T-cell (primary cell): ENCODE measurements around the gene CPEB1. TPM values are rescaled to one million over a fixed set of nuclear protein-coding genes. Genes with fewer than 3 reads are reported as not detected.

Experiments
- ATAC-seq, 4 experiments: fragments of 200-7000 bp in 3 of 4; fragments of 150-1000 bp in 1 of 4; cut with Tn5 transposase; replicated peaks in 1 of 4; 1 replicate in 3 of 4; 2 replicates in 1 of 4; pipeline ENCODE4 v1.10.0; 2021; ENCODE audit warnings: moderate library complexity in 3 of 4, mild to moderate bottlenecking in 2 of 4, moderate number of reproducible peaks in 1 of 4
- CTCF ChIA-PET, 2 donors: fragments of 300-600 bp; sonication (Branson Sonifier 250); formaldehyde crosslinking; loops; one replicate each; lab custom pipeline; 2022; ENCODE audit warnings: antibody characterized with exemption in 2 of 2; lab: Charles Lee
- POLR2A ChIA-PET, 2 donors: fragments of 300-600 bp; sonication (Branson Sonifier 250); formaldehyde crosslinking; loops; one replicate each; lab custom pipeline; 2022; ENCODE audit warnings: antibody characterized with exemption in 2 of 2; lab: Charles Lee
- DNase-seq, 35 experiments: peaks; one replicate each; pipeline versions ENCODE4 v3.0.0 to v3.0.0-alpha.2; 2013 to 2023
- H3K27ac ChIP-seq: one replicate; pipeline ENCODE4 v1.5.1; 2013; ENCODE audit warnings: low read length
- H3K27me3 ChIP-seq, 2 experiments: replicated peaks in 1 of 2; 1 replicate in 1 of 2; 2 replicates in 1 of 2; pipeline versions ENCODE4 v1.6.1 to v1.7.0; 2013; ENCODE audit warnings: low read length in 1 of 2, mixed read lengths in 1 of 2; ENCODE audit not compliant: control insufficient read depth in 2 of 2, insufficient read depth in 2 of 2; ENCODE audit errors: extremely low read depth in 1 of 2
- H3K36me3 ChIP-seq, 2 donors: 1 replicate in 1 of 2; 2 replicates in 1 of 2; pipeline versions ENCODE4 v1.6.1 to v1.7.0; 2013; ENCODE audit warnings: low read length in 1 of 2; ENCODE audit not compliant: control insufficient read depth in 2 of 2, insufficient read depth in 1 of 2; ENCODE audit errors: extremely low read depth in 1 of 2
- H3K4me1 ChIP-seq, 2 experiments: 1 replicate in 1 of 2; 2 replicates in 1 of 2; pipeline versions ENCODE4 v1.6.1 to v1.7.0; 2013; ENCODE audit warnings: low read length in 2 of 2, mixed read lengths in 1 of 2; ENCODE audit not compliant: insufficient read depth in 2 of 2, control insufficient read depth in 1 of 2; ENCODE audit errors: extremely low read depth in 1 of 2
- H3K4me3 ChIP-seq, 2 donors: 1 replicate in 1 of 2; 2 replicates in 1 of 2; pipeline versions ENCODE4 v1.5.1 to v1.7.0; 2013; ENCODE audit warnings: mild to moderate bottlenecking in 2 of 2, low read length in 1 of 2, moderate library complexity in 1 of 2; ENCODE audit not compliant: control insufficient read depth in 1 of 2; ENCODE audit errors: extremely low read depth in 1 of 2
- H3K9me3 ChIP-seq: 2 replicates; pipeline ENCODE4 v1.7.0; 2013
- H3K27ac Mint-ChIP-seq, 2 donors: one replicate each; pipeline ENCODE4 v1.8.0; 2020 to 2021; ENCODE audit warnings: mild to moderate bottlenecking in 2 of 2, mixed read lengths in 2 of 2
- H3K27me3 Mint-ChIP-seq, 2 donors: one replicate each; pipeline ENCODE4 v1.8.0; 2021 to 2022; ENCODE audit warnings: mixed read lengths in 2 of 2
- H3K36me3 Mint-ChIP-seq: one replicate; pipeline ENCODE4 v1.8.0; 2021; ENCODE audit warnings: mixed read lengths
- H3K4me1 Mint-ChIP-seq, 3 donors: one replicate each; pipeline ENCODE4 v1.8.0; 2020 to 2022; ENCODE audit warnings: mixed read lengths in 3 of 3, mild to moderate bottlenecking in 1 of 3
- H3K4me3 Mint-ChIP-seq, 3 donors: one replicate each; pipeline ENCODE4 v1.8.0; 2020 to 2022; ENCODE audit warnings: mild to moderate bottlenecking in 3 of 3, mixed read lengths in 3 of 3, moderate library complexity in 3 of 3
- H3K9me3 Mint-ChIP-seq, 3 donors: one replicate each; pipeline ENCODE4 v1.8.0; 2020 to 2022; ENCODE audit warnings: mixed read lengths in 3 of 3
- WGBS: methylation state at CpG from one replicate; pipeline ENCODE4 v1.1.5; 2013; ENCODE audit warnings: missing lambda C conversion rate; ENCODE audit not compliant: insufficient coverage; 5-methylcytosine and 5-hydroxymethylcytosine counted together
- total RNA-seq, 35 experiments: library from RNA in 6 of 35; stranded (reverse) in 6 of 35; fragments of 120-200 nt in 1 of 35; gene quantifications; one replicate each; pipeline versions ENCODE4 v1.2.1 to v1.2.4 and lab custom pipeline; 2013 to 2026

The CPEB1 gene
- total RNA-seq, 5 donors from 2014 or later (not counting 1 experiment from before 2014, with no cell fraction given): 0.33 to 1.3 (median 0.93) TPM

DNA sequence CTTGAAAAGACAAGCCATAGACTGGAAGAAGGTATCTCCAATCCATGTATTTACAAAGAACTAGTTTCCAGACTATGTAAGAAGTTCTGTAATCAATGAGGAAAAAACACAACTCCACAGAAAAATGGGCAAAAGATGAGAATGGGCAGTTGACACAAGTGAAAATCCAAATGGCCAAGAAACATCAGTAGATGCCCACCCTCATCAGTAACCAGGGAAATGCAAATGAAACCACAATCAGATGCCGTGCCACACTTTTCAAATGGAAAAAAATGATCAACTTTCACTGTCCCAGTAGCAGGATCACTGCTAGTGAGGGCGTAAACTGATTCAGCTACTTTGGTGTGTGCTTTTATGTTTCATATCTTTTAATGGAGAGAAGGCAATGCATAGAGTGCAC is 4.5 kb upstream of the CPEB1 start:
- DNase-seq: no peak
- H3K27me3 Mint-ChIP-seq: peaks cover 24 to 37% of the 10 kb centered on the region in 2 donors
- WGBS: no CpG with 5 or more reads among the region's 2 CpGs
- no peak for ATAC-seq
- no peak overlapping the region for H3K4me3 Mint-ChIP-seq
- Histone ChIP-seq H3K36me3 (no peaks in the 10 kb centered on the region), H3K27ac (no peak overlapping the region), H3K27me3 (peaks cover 0 to 45% of the 10 kb centered on the region in 2 experiments), H3K4me1 (peaks cover 0 to 13% of the 10 kb centered on the region in 2 experiments), H3K4me3 (no peak overlapping the region), H3K9me3 (no peaks in the 10 kb centered on the region)
- ChIA-PET POLR2A (interaction anchor here in 1 of 2 donors (0.7 kb wide), 1 partner anchor 39 kb away, joined by 4 read pairs; no protein-coding TSS in a partner anchor), CTCF (no interaction called here)
- peaks cover 0 to 7% (median 4%) of the 10 kb centered on the region in 3 donors for H3K4me1 Mint-ChIP-seq
- no peak overlapping the region for H3K27ac Mint-ChIP-seq
- no peaks in the 10 kb centered on the region for H3K36me3 Mint-ChIP-seq
- no peaks in the 10 kb centered on the region for H3K9me3 Mint-ChIP-seq

- no peak for ATAC-seq
- Mint-ChIP-seq H3K27ac (no peak overlapping the region), H3K27me3 (peaks cover 22 to 38% of the 10 kb centered on the region in 2 donors), H3K9me3 (no peaks in the 10 kb centered on the region), H3K4me3 (no peak overlapping the region), H3K36me3 (no peaks in the 10 kb centered on the region), H3K4me1 (peaks cover 5 to 10% (median 7%) of the 10 kb centered on the region in 3 donors)
- ChIA-PET CTCF (no interaction called here), POLR2A (no interaction called here)
- no peaks in the 10 kb centered on the region for H3K36me3 ChIP-seq
- peaks cover 4 to 47% of the 10 kb centered on the region in 2 experiments for H3K27me3 ChIP-seq
- DNase-seq: no peak
- H3K4me1 ChIP-seq: peaks cover 0 to 22% of the 10 kb centered on the region in 2 experiments
- no peak overlapping the region for H3K4me3 ChIP-seq
- no peak overlapping the region for H3K27ac ChIP-seq
- no peaks in the 10 kb centered on the region for H3K9me3 ChIP-seq
Measured at GRCh38 chr15:82650046-82650670, 3.0 kb upstream of the CPEB1 start.

- CTCF ChIA-PET: no interaction called here
- Histone ChIP-seq H3K36me3 (no peaks in the 10 kb centered on the region), H3K27ac (no peak overlapping the region), H3K4me1 (peaks cover 0 to 22% of the 10 kb centered on the region in 2 experiments), H3K4me3 (no peak overlapping the region), H3K27me3 (peaks cover 9 to 49% of the 10 kb centered on the region in 2 experiments), H3K9me3 (no peaks in the 10 kb centered on the region)
- peak overlapping the region; percentile 23 to 63 (median 52) for H3K4me3 Mint-ChIP-seq
- no peak for DNase-seq
- H3K4me1 Mint-ChIP-seq: peaks cover 5 to 10% (median 7%) of the 10 kb centered on the region in 3 donors
- WGBS: 61% methylated on average over 7 of the region's 11 CpGs
- peaks cover 28 to 45% of the 10 kb centered on the region in 2 donors for H3K27me3 Mint-ChIP-seq
- no peak for ATAC-seq
- no peaks in the 10 kb centered on the region for H3K36me3 Mint-ChIP-seq
- POLR2A ChIA-PET: no interaction called here
- H3K9me3 Mint-ChIP-seq: no peaks in the 10 kb centered on the region
- H3K27ac Mint-ChIP-seq: peak overlapping the region in 1 of 2 donors; percentile 13
Measured at GRCh38 chr15:82649226-82649999, 2.2 kb upstream of the CPEB1 start.

GRCh38 chr15:82648257-82649103 is 1.3 kb upstream of the CPEB1 start:
- CTCF ChIA-PET: no interaction called here
- Histone ChIP-seq H3K4me1 (peaks cover 0 to 22% of the 10 kb centered on the region in 2 experiments), H3K27me3 (peaks cover 11 to 48% of the 10 kb centered on the region in 2 experiments), H3K27ac (no peak overlapping the region), H3K9me3 (no peaks in the 10 kb centered on the region), H3K36me3 (no peaks in the 10 kb centered on the region), H3K4me3 (peak overlapping the region; percentile 11 to 15)
- peak overlapping the region; percentile 23 to 63 (median 53) for H3K4me3 Mint-ChIP-seq
- 45% methylated on average over 40 of the region's 41 CpGs for WGBS
- H3K36me3 Mint-ChIP-seq: no peaks in the 10 kb centered on the region
- H3K9me3 Mint-ChIP-seq: no peaks in the 10 kb centered on the region
- no peak for ATAC-seq
- H3K27me3 Mint-ChIP-seq: peaks cover 27 to 51% of the 10 kb centered on the region in 2 donors
- peaks cover 5 to 10% (median 7%) of the 10 kb centered on the region in 3 donors for H3K4me1 Mint-ChIP-seq
- POLR2A ChIA-PET: interaction anchor here in 1 of 2 donors (0.6 kb wide), 1 partner anchor 165 kb away, joined by 3 read pairs; no protein-coding TSS in a partner anchor
- peak overlapping the region; percentile 13 to 19 for H3K27ac Mint-ChIP-seq
- no peak for DNase-seq

DNA sequence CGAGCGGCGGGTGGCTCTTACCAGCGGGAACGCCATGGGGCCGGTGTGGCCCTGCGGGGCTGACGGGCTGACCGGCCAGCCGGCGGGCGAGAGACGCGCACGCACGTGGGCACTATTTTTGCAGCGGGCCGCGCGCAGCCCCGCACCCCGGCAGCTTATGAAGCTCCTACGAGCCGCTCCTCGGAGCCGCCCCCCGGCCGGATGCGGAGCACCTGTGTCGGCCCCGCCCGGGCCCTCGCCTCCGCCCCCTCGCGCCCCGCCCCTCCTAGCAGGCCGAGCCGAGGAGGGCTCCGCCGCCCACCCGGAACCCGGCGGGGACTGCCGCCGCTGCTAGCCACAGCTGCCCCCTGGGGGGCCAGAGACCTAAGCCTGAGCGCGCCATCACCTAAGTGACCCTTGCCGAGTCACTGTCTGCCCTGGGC is 683 bp upstream of the CPEB1 start:
- 1% methylated on average over 49 of the region's 49 CpGs for WGBS
- peaks cover 27 to 54% of the 10 kb centered on the region in 2 donors for H3K27me3 Mint-ChIP-seq

More for the DNA sequence above, 683 bp upstream of the CPEB1 start:
- Mint-ChIP-seq H3K9me3 (no peaks in the 10 kb centered on the region), H3K27ac (no peak overlapping the region), H3K36me3 (no peaks in the 10 kb centered on the region), H3K4me3 (peak overlapping the region; percentile 23 to 63 (median 53)), H3K4me1 (peaks cover 5 to 10% (median 7%) of the 10 kb centered on the region in 3 donors)
- Histone ChIP-seq H3K27me3 (peaks cover 13 to 51% of the 10 kb centered on the region in 2 experiments), H3K27ac (no peak overlapping the region), H3K4me1 (peaks cover 0 to 22% of the 10 kb centered on the region in 2 experiments), H3K4me3 (peak overlapping the region; percentile 15 to 59), H3K36me3 (no peaks in the 10 kb centered on the region), H3K9me3 (no peaks in the 10 kb centered on the region)
- DNase-seq (peak; percentile 21 to 65 (median 47)), ATAC-seq (peak; percentile 78 to 84 (median 82))
- POLR2A ChIA-PET: interaction anchor here in 1 of 2 donors (0.6 kb wide), 1 partner anchor 165 kb away, joined by 3 read pairs; no protein-coding TSS in a partner anchor
- CTCF ChIA-PET: no interaction called here
